IMR-90 (cell line): ENCODE measurements around the gene COL1A1. TPM values are rescaled to one million over a fixed set of nuclear protein-coding genes. Genes with fewer than 3 reads are reported as not detected.
A peak's percentile ranks its signal among the peaks of the same experiment; 100 is the strongest.

Experiments used
- ATAC-seq: fragments of 200-7000 bp; cut with Tn5 transposase; 2 replicates; pipeline ENCODE4 v1.9.1; 2020; ENCODE audit warnings: low read depth, mild to moderate bottlenecking, moderate library complexity
- BruUV-seq: library from RNA; stranded (reverse); fragments of 400-500 nt; replicated peaks from 2 replicates; lab custom pipeline; 2021; lab: Mats Ljungman, UMichigan
- CTCF ChIA-PET: fragments of 300-600 bp; formaldehyde crosslinking; extraction: SDS; loops from one replicate; lab custom pipeline; 2021; ENCODE audit warnings: antibody characterized with exemption; lab: Yijun Ruan, JAX
- POLR2A ChIA-PET: fragments of 300-600 bp; sonication (Branson Sonifier 250); formaldehyde crosslinking; loops from one replicate; lab custom pipeline; 2022; ENCODE audit warnings: antibody characterized with exemption; ENCODE audit not compliant: unreplicated experiment; lab: Charles Lee
- DNase-seq: peaks from one replicate; pipeline ENCODE4 v3.0.0; 2013
- H2AFZ ChIP-seq: replicated peaks from 2 replicates; pipeline ENCODE3; 2013; ENCODE audit warnings: low read length, mild to moderate bottlenecking; ENCODE audit not compliant: poor library complexity
- H2AK5ac ChIP-seq: 2 replicates; pipeline ENCODE4 v1.6.1; 2013; ENCODE audit warnings: low read depth, low read length, inconsistent platforms
- H2AK9ac ChIP-seq: replicated peaks from 2 replicates; pipeline ENCODE3; 2013; ENCODE audit warnings: mild to moderate bottlenecking, low read depth, low read length, moderate library complexity; ENCODE audit not compliant: poor library complexity
- H2BK120ac ChIP-seq: 2 replicates; pipeline ENCODE4 v1.6.1; 2013; ENCODE audit warnings: low read depth, low read length, inconsistent platforms
- H2BK15ac ChIP-seq: 3 replicates; pipeline ENCODE4 v1.6.1; 2013; ENCODE audit warnings: low read depth, low read length, inconsistent platforms
- H2BK20ac ChIP-seq: 2 replicates; pipeline ENCODE4 v1.6.1; 2013; ENCODE audit warnings: low read depth, mild to moderate bottlenecking, inconsistent platforms, low read length, moderate library complexity
- H2BK5ac ChIP-seq: 2 replicates; pipeline ENCODE4 v1.6.1; 2013; ENCODE audit warnings: mild to moderate bottlenecking, low read depth, low read length, inconsistent platforms; ENCODE audit not compliant: poor library complexity, severe bottlenecking
- H3K14ac ChIP-seq: replicated peaks from 2 replicates; pipeline ENCODE4 v1.6.1; 2013; ENCODE audit warnings: low read depth, low read length, inconsistent platforms
- H3K18ac ChIP-seq: 2 replicates; pipeline ENCODE4 v1.6.1; 2013; ENCODE audit warnings: low read depth, low read length, control low read depth
- H3K23ac ChIP-seq: 2 replicates; pipeline ENCODE4 v1.6.1; 2013; ENCODE audit warnings: low read depth, low read length, inconsistent platforms
- H3K27ac ChIP-seq: 2 replicates; pipeline ENCODE4 v1.5.1; 2013; ENCODE audit warnings: mild to moderate bottlenecking, control low read depth, low read length; ENCODE audit not compliant: insufficient read depth
- H3K27me3 ChIP-seq: 2 replicates; pipeline ENCODE4 v1.6.1; 2013; ENCODE audit warnings: low read length; ENCODE audit not compliant: control insufficient read depth, insufficient read depth
- H3K36me3 ChIP-seq: 2 replicates; pipeline ENCODE4 v1.6.1; 2013; ENCODE audit warnings: low read length, mixed read lengths; ENCODE audit not compliant: control insufficient read depth, insufficient read depth
- H3K4ac ChIP-seq: 2 replicates; pipeline ENCODE4 v1.6.1; 2013; ENCODE audit warnings: low read depth, low read length, inconsistent platforms
- H3K4me1 ChIP-seq: 2 replicates; pipeline ENCODE4 v1.6.1; 2013; ENCODE audit warnings: low read length, mixed read lengths; ENCODE audit not compliant: control insufficient read depth, insufficient read depth
- H3K4me2 ChIP-seq: 2 replicates; pipeline ENCODE4 v1.6.1; 2013; ENCODE audit warnings: low read depth, mild to moderate bottlenecking, control low read depth, low read length, moderate library complexity
- H3K4me3 ChIP-seq: 2 replicates; pipeline ENCODE4 v1.5.1; 2013; ENCODE audit warnings: low read depth, mild to moderate bottlenecking, control low read depth, low read length, moderate library complexity; ENCODE audit not compliant: insufficient read depth
- H3K56ac ChIP-seq: 2 replicates; pipeline ENCODE4 v1.6.1; 2013; ENCODE audit warnings: low read length, inconsistent platforms; ENCODE audit not compliant: insufficient read depth; ENCODE audit errors: extremely low read depth
- H3K79me1 ChIP-seq, 2 experiments: 2 replicates each; pipeline ENCODE4 v1.6.1; 2013; ENCODE audit warnings: low read length in 2 of 2, inconsistent platforms in 1 of 2, low read depth in 1 of 2
- H3K9ac ChIP-seq: 2 replicates; pipeline ENCODE4 v1.6.1; 2013; ENCODE audit warnings: low read depth, low read length, control low read depth
- H3K9me1 ChIP-seq: 2 replicates; pipeline ENCODE4 v1.6.1; 2013; ENCODE audit warnings: low read length, inconsistent platforms; ENCODE audit not compliant: insufficient read depth
- H3K9me3 ChIP-seq: 2 replicates; pipeline ENCODE4 v1.6.1; 2013; ENCODE audit warnings: low read length; ENCODE audit not compliant: control insufficient read depth, insufficient read depth
- H4K20me1 ChIP-seq: 2 replicates; pipeline ENCODE4 v1.6.1; 2013; ENCODE audit warnings: low read length, inconsistent platforms; ENCODE audit not compliant: insufficient read depth
- H4K5ac ChIP-seq: 2 replicates; pipeline ENCODE4 v1.6.1; 2013; ENCODE audit warnings: mild to moderate bottlenecking, low read depth, low read length, control low read depth
- H4K8ac ChIP-seq, 2 experiments: 2 replicates each; pipeline ENCODE4 v1.6.1; 2013; ENCODE audit warnings: low read depth in 2 of 2, low read length in 2 of 2, control low read depth in 1 of 2, inconsistent platforms in 1 of 2
- H4K91ac ChIP-seq: 2 replicates; pipeline ENCODE4 v1.6.1; 2013; ENCODE audit warnings: low read depth, low read length, inconsistent platforms; ENCODE audit not compliant: insufficient read depth
- BHLHE40 ChIP-seq: fragments of 150-350 bp; IDR thresholded peaks from 2 replicates; pipeline ENCODE4 v1.6.1; 2016; ENCODE audit warnings: mild to moderate bottlenecking, low read depth, low read length
- RCOR1 ChIP-seq: IDR thresholded peaks from 2 replicates; pipeline ENCODE4 v1.6.1; 2012; ENCODE audit warnings: mild to moderate bottlenecking, low read length, improper control_type of control experiment; ENCODE audit not compliant: insufficient replicate concordance
- SMC3 ChIP-seq: fragments of 150-350 bp; IDR thresholded peaks from 2 replicates; pipeline ENCODE4 v1.6.1; 2016; ENCODE audit warnings: low read depth, mild to moderate bottlenecking, antibody characterized with exemption, low read length, moderate library complexity
- WGBS, 2 experiments: methylation state at CpG; one replicate each; pipeline versions ENCODE4 v1.1.5 to v1.1.7; 2013; ENCODE audit warnings: missing lambda C conversion rate in 2 of 2; ENCODE audit not compliant: insufficient read length in 1 of 2; ENCODE audit errors: extremely low coverage in 2 of 2; 5-methylcytosine and 5-hydroxymethylcytosine counted together
- dilution Hi-C: fragments of 300-500 bp; cut with HindIII; formaldehyde crosslinking; loops from one replicate; pipeline ENCODE4 v1.14.3; 2018; ENCODE audit warnings: low sequenced_read_pairs; ENCODE audit not compliant: unreplicated experiment
- in situ Hi-C: fragments of 300-500 bp; cut with MboI; formaldehyde crosslinking; loops from 3 replicates; pipeline ENCODE4 v1.14.3; 2019; ENCODE audit warnings: low sequenced_read_pairs, inconsistent platforms, mixed read lengths
- intact Hi-C: fragments of 100-400 bp; cut with micrococcal nuclease; formaldehyde crosslinking; loops from 2 replicates; pipeline ENCODE4 v1.10.0; 2022
- polyA plus RNA-seq, 3 experiments: library from polyadenylated mRNA; depleted of rRNA; stranded (reverse); fragments of >200 nt; gene quantifications; 2 replicates each; pipeline ENCODE4 v1.2.3, GENCODE V29; 2012; ENCODE audit warnings: low replicate concordance in 1 of 3
- total RNA-seq: library from RNA; depleted of rRNA; stranded (reverse); fragments of >200 nt; gene quantifications from 2 replicates; pipeline ENCODE4 v1.2.3, GENCODE V29; 2012

COL1A1 gene
- total and polyA plus RNA-seq, 2 of the 4 experiments (the other 2 are of a cell fraction), result 2,180 to 4,350 TPM

- no peaks in the 10 kb centered on the region for H3K36me3 ChIP-seq
- peaks cover 7% of the 10 kb centered on the region; the same call in 1 of the 2 replicates for H3K9me1 ChIP-seq
- peaks cover 0 to 4% of the 10 kb centered on the region in 2 experiments; a peak in 1 of 4 replicates for H3K79me1 ChIP-seq
- WGBS, 2 experiments, result 84% methylated on average over 7 of the region's 19 CpGs; no CpG with 5 or more reads in 1 of the 2 experiments
- H2BK120ac ChIP-seq, result 0 out of 2 replicates have a peak overlapping the region, but pooled peaks have one; percentile 22
- in situ Hi-C loops (no loop called here), intact Hi-C loops (no loop called here), dilution Hi-C loops (no loop called here)
- peak overlapping the region; percentile 84; the same call in 1 of the 2 replicates for H2AK5ac ChIP-seq
- no peaks in the 10 kb centered on the region for H4K20me1 ChIP-seq
- H2AK9ac ChIP-seq, result peak overlapping the region; percentile 55
- TF ChIP-seq BHLHE40, result no peak
- TF ChIP-seq SMC3, result no peak
- no peak for TF ChIP-seq RCOR1
- H3K27ac ChIP-seq, result no peak overlapping the region
- DNase-seq, result no peak
- no peak overlapping the region for H3K9ac ChIP-seq
- no peak overlapping the region; the same call in 1 of the 2 replicates for H3K4ac ChIP-seq
- no peak for ATAC-seq
- no peak overlapping the region for H3K4me2 ChIP-seq
- H3K14ac ChIP-seq, result no peak overlapping the region
- H3K23ac ChIP-seq, result no peak overlapping the region
- no peak overlapping the region for H4K91ac ChIP-seq
- H3K27me3 ChIP-seq, result no peaks in the 10 kb centered on the region
- no peak overlapping the region for H4K8ac ChIP-seq
- no peak overlapping the region for H3K4me3 ChIP-seq
- no TSS peak for BruUV-seq
- CTCF ChIA-PET, result no interaction called here
- H2BK20ac ChIP-seq, result no peak overlapping the region
- POLR2A ChIA-PET, result interaction anchor here (1.2 kb wide), 1 partner anchor 34 kb away, joined by 3 read pairs; no protein-coding TSS in a partner anchor
- H3K56ac ChIP-seq, result no peak overlapping the region
- no peak overlapping the region for H2BK15ac ChIP-seq
- H4K5ac ChIP-seq, result no peak overlapping the region
- H2BK5ac ChIP-seq, result no peak overlapping the region
- H3K9me3 ChIP-seq, result no peaks in the 10 kb centered on the region
- no peak overlapping the region for H2AFZ ChIP-seq
- H3K4me1 ChIP-seq, result no peaks in the 10 kb centered on the region
- no peak overlapping the region for H3K18ac ChIP-seq
Observed at GRCh38 chr17:50167371-50167770, 34.1 kb downstream of the COL1A1 start.
